GM23338 (cell line): ENCODE measurements around the gene HCN2. TPM values are rescaled to one million over a fixed set of nuclear protein-coding genes. Genes with fewer than 3 reads are reported as not detected.
A peak's percentile ranks its signal among the peaks of the same experiment; 100 is the strongest.
"Not testable (repeated sequence)": the region's sequence is repeated elsewhere in the genome, so short reads cannot be mapped to it uniquely, and the experiment has no call there.

Experiments
- ATAC-seq: fragments of 200-7000 bp; cut with Tn5 transposase; 3 replicates; pipeline ENCODE4 v1.9.1; 2020
- DNase-seq: peaks from one replicate; pipeline ENCODE4 v3.0.0-alpha.2; 2015; ENCODE audit warnings: low spot score
- H2AFZ ChIP-seq: fragments of 200-600 bp; sonication (generic); 2 replicates; pipeline ENCODE4 v1.8.0; 2016; ENCODE audit warnings: antibody characterized with exemption, mild to moderate bottlenecking, moderate library complexity
- H3F3A ChIP-seq: fragments of 200-600 bp; sonication (generic); replicated peaks from 2 replicates; pipeline ENCODE4 v1.8.0; 2017; ENCODE audit warnings: antibody characterized with exemption, mixed run types, low read depth
- H3K27ac ChIP-seq: fragments of 200-600 bp; sonication (generic); 2 replicates; pipeline ENCODE4 v1.6.1; 2016; ENCODE audit warnings: low read depth
- H3K27me3 ChIP-seq: fragments of 200-600 bp; sonication (generic); 2 replicates; pipeline ENCODE4 v1.8.0; 2016; ENCODE audit warnings: mild to moderate bottlenecking, mixed run types, moderate library complexity; ENCODE audit not compliant: insufficient read depth
- H3K36me3 ChIP-seq: fragments of 200-600 bp; sonication (generic); 2 replicates; pipeline ENCODE4 v1.8.0; 2016; ENCODE audit warnings: mild to moderate bottlenecking; ENCODE audit not compliant: insufficient read depth
- H3K4me1 ChIP-seq: fragments of 200-600 bp; sonication (generic); 2 replicates; pipeline ENCODE4 v1.8.0; 2016; ENCODE audit warnings: mild to moderate bottlenecking, moderate library complexity; ENCODE audit not compliant: insufficient read depth
- H3K4me2 ChIP-seq: fragments of 200-600 bp; sonication (generic); 2 replicates; pipeline ENCODE4 v1.7.1; 2017; ENCODE audit warnings: mixed run types
- H3K4me3 ChIP-seq: fragments of 200-600 bp; sonication (generic); 2 replicates; pipeline ENCODE4 v1.6.1; 2016; ENCODE audit warnings: mixed run types
- H3K79me2 ChIP-seq: fragments of 200-600 bp; sonication (generic); replicated peaks from 2 replicates; pipeline ENCODE4 v1.8.0; 2017; ENCODE audit warnings: mild to moderate bottlenecking; ENCODE audit not compliant: insufficient read depth
- H3K9me2 ChIP-seq: fragments of 200-600 bp; sonication (generic); 2 replicates; pipeline ENCODE4 v1.8.0; 2017; ENCODE audit not compliant: insufficient read depth
- H4K20me1 ChIP-seq: fragments of 200-600 bp; sonication (generic); replicated peaks from 2 replicates; pipeline ENCODE4 v1.8.0; 2017; ENCODE audit warnings: mild to moderate bottlenecking; ENCODE audit not compliant: insufficient read depth
- H3K27ac Mint-ChIP-seq: 2 replicates; pipeline ENCODE4 v1.8.0; 2020; ENCODE audit warnings: inconsistent platforms, mild to moderate bottlenecking, moderate library complexity, mixed read lengths
- H3K27me3 Mint-ChIP-seq: 3 replicates; pipeline ENCODE4 v1.8.0; 2022; ENCODE audit warnings: low read depth, mild to moderate bottlenecking, moderate library complexity, mixed read lengths, inconsistent platforms; ENCODE audit not compliant: insufficient read depth, poor library complexity
- H3K36me3 Mint-ChIP-seq: 3 replicates; pipeline ENCODE4 v1.8.0; 2021; ENCODE audit warnings: low read depth, mild to moderate bottlenecking, inconsistent platforms, moderate library complexity, mixed read lengths
- H3K4me1 Mint-ChIP-seq: 3 replicates; pipeline ENCODE4 v1.8.0; 2020; ENCODE audit warnings: mild to moderate bottlenecking, inconsistent platforms, mixed read lengths
- H3K4me3 Mint-ChIP-seq: 3 replicates; pipeline ENCODE4 v1.8.0; 2021; ENCODE audit warnings: moderate library complexity, mild to moderate bottlenecking, inconsistent platforms, mixed read lengths
- H3K9me3 Mint-ChIP-seq: 3 replicates; pipeline ENCODE4 v1.8.0; 2020; ENCODE audit warnings: moderate library complexity, mild to moderate bottlenecking, inconsistent platforms, mixed read lengths
- CREB1 ChIP-seq: fragments of 250-450 bp; sonication (Bioruptor Pico); IDR thresholded peaks from 2 replicates; pipeline ENCODE4 v1.5.0; 2020; ENCODE audit warnings: low read depth, mild to moderate bottlenecking, moderate library complexity
- CTCF ChIP-seq, 2 experiments: fragments of 200-600 bp in 1 of 2; sonication (generic) in 1 of 2; conservative IDR thresholded peaks; 2 replicates each; pipeline versions ENCODE4 v1.5.1 to v1.6.1; 2016 to 2017; ENCODE audit warnings: antibody characterized with exemption in 2 of 2, low read depth in 2 of 2, mild to moderate bottlenecking in 2 of 2, moderate library complexity in 1 of 2
- ETS1 ChIP-seq: IDR thresholded peaks from 2 replicates; pipeline ENCODE4 v1.6.1; 2016; ENCODE audit warnings: antibody characterized with exemption
- EZH2 ChIP-seq: fragments of 200-600 bp; sonication (generic); IDR thresholded peaks from one replicate; pipeline ENCODE4 v1.8.0; 2017; ENCODE audit warnings: antibody characterized with exemption, mild to moderate bottlenecking, low read depth; ENCODE audit not compliant: unreplicated experiment
- EZH2phosphoT487 ChIP-seq: fragments of 200-600 bp; sonication (generic); IDR thresholded peaks from one replicate; pipeline ENCODE4 v1.8.1; 2018; ENCODE audit warnings: antibody characterized with exemption; ENCODE audit not compliant: unreplicated experiment
- JUNB ChIP-seq: IDR thresholded peaks from one replicate; pipeline ENCODE4 v1.6.1; 2016; ENCODE audit warnings: antibody characterized with exemption; ENCODE audit not compliant: unreplicated experiment
- NANOG ChIP-seq: IDR thresholded peaks from 2 replicates; pipeline ENCODE4 v1.6.1; 2016; ENCODE audit warnings: antibody characterized with exemption, borderline replicate concordance
- POLR2AphosphoS5 ChIP-seq: IDR thresholded peaks from 2 replicates; pipeline ENCODE4 v1.6.1; 2016; ENCODE audit warnings: antibody characterized with exemption, low read depth
- STAT1 ChIP-seq: IDR thresholded peaks from one replicate; pipeline ENCODE4 v1.6.1; 2016; ENCODE audit warnings: antibody characterized with exemption; ENCODE audit not compliant: unreplicated experiment
- ZNF114 ChIP-seq: fragments of 250-450 bp; sonication (Bioruptor Pico); IDR thresholded peaks from 2 replicates; pipeline ENCODE4 v1.5.0; 2020; ENCODE audit warnings: mild to moderate bottlenecking, moderate library complexity
- ZNF331 ChIP-seq: fragments of 250-450 bp; sonication (Bioruptor Pico); IDR thresholded peaks from 2 replicates; pipeline ENCODE4 v1.5.0; 2020; ENCODE audit warnings: low read depth, mild to moderate bottlenecking, moderate library complexity
- polyA plus RNA-seq: library from polyadenylated mRNA; unstranded; fragments of >200 nt; fragmentation: Nextera tagmentation; extraction: Ambion mirVana; gene quantifications from 2 replicates; pipeline ENCODE4 v1.2.1, GENCODE V29; 2016
- total RNA-seq: library from RNA; depleted of rRNA; stranded (reverse); fragments of >200 nt; shearing (Covaris generic); gene quantifications from 2 replicates; pipeline ENCODE4 v1.2.3, GENCODE V29; 2014

The HCN2 gene
- total and polyA plus RNA-seq, 2 experiments from 2014 or later = 0.06 to 2.9 TPM

GRCh38 chr19:605061-605971, 15.6 kb downstream of the HCN2 start:
- not testable (repeated sequence) for H3K27me3 Mint-ChIP-seq, H3K4me3 Mint-ChIP-seq, ATAC-seq, H3K36me3 ChIP-seq, H3K27me3 ChIP-seq, H3K4me3 ChIP-seq, H3K27ac ChIP-seq, H3F3A ChIP-seq, DNase-seq, H3K9me2 ChIP-seq, H3K4me1 ChIP-seq, H3K4me1 Mint-ChIP-seq, H3K4me2 ChIP-seq, H3K27ac Mint-ChIP-seq, H4K20me1 ChIP-seq, H3K79me2 ChIP-seq, H2AFZ ChIP-seq
- H3K9me3 Mint-ChIP-seq = peaks cover 41% of the 10 kb centered on the region
- H3K36me3 Mint-ChIP-seq = peaks cover 16% of the 10 kb centered on the region
- peak in 1 of 2 experiments; percentile 30; a peak in 2 of 4 replicates for TF ChIP-seq CTCF (conservative IDR thresholded peaks at IDR 0.05; ENCODE audit: low read depth in 2 of 2)

- Mint-ChIP-seq H3K4me1 (peaks cover 4% of the 10 kb centered on the region), H3K4me3 (no peak overlapping the region), H3K27me3 (peaks cover 6% of the 10 kb centered on the region), H3K9me3 (peaks cover 22% of the 10 kb centered on the region), H3K36me3 (peaks cover 8% of the 10 kb centered on the region), H3K27ac (no peak overlapping the region)
- Histone ChIP-seq H3K9me2 (no peaks in the 10 kb centered on the region), H3K4me2 (no peak overlapping the region), H4K20me1 (no peaks in the 10 kb centered on the region; the same call in 1 of the 2 replicates), H3K36me3 (no peaks in the 10 kb centered on the region), H3K4me3 (no peak overlapping the region), H3F3A (no peaks in the 10 kb centered on the region), H3K27me3 (no peaks in the 10 kb centered on the region), H2AFZ (no peak overlapping the region), H3K4me1 (no peaks in the 10 kb centered on the region), H3K79me2 (no peaks in the 10 kb centered on the region), H3K27ac (no peak overlapping the region)
- ATAC-seq (no peak), DNase-seq (no peak)
- TF ChIP-seq ZNF114 (CRISPR knock-in tag) (no peak), ZNF331 (CRISPR knock-in tag) (no peak), CTCF (conservative IDR thresholded peaks at IDR 0.05; ENCODE audit: low read depth in 2 of 2) (no peak), POLR2AphosphoS5 (no peak), JUNB (no peak), STAT1 (no peak), NANOG (no peak), EZH2 (no peak), ETS1 (no peak), EZH2phosphoT487 (no peak), CREB1 (CRISPR knock-in tag) (no peak)
Observed at GRCh38 chr19:607301-608154, 17.8 kb downstream of the HCN2 start.
